OCI-LY3 (cell line): ENCODE results near the gene RAD51B.

Experiments
- CTCF ChIP-seq: fragments of 200-600, 300-600 bp; sonication (generic); IDR thresholded peaks from 2 replicates; pipeline ENCODE4 v1.5.1; 2014; ENCODE audit warnings: antibody characterized with exemption, low read length, low read depth
- EZH2phosphoT487 ChIP-seq: fragments of 200-600 bp; shearing (Covaris generic); IDR thresholded peaks from 2 replicates; pipeline ENCODE4 v1.6.1; 2018; ENCODE audit warnings: antibody characterized with exemption, mixed run types, low read depth

DNA sequence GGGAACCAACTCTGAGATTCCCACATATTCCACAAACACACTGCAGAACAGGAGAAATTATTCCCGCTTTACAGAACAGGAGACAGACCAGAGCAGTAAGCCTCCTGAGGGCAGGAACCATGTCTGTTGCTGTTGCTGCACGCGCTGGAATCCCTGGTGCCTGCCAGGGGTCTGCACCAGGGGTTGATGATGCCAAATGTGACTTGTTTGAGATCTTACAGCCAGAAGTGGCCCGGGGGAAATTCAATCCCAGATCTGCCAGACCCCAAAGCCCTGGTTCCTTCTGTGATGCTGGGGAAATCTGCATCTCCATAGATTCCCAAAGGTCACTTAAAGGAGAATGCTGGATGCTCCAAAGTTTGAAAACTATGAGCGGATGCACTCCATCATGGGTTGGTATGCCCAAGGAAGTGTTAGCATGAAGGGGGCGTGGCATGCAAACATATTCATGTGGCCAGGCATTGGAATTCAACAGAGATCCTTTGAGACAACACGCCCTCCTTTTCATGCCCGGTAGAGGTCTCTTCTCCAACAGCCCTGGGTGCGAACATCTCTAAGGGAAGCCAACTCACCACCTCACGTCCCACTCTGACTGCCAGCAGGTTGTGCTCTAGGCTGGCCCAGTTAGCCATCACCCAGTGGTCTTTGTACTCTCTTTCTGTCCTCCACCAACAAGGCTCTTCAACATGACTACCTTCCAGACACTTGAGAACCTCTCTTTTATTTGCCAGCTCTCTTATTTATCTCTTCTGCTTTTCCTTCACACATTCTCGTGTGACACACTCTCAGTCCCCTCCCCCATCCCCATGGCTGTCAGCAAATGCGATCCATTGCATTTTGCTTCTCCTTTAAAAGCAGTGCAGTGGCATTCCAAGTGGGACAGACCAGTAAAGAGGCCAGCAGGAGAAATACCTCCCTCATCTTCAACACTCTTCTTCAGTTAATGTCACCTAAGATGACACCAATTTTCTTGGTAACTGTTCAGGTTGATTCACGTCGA lies 841.9 kb downstream of the RAD51B start:
- TF ChIP-seq CTCF (peak; percentile 20), EZH2phosphoT487 (no peak)
